Keratinocyte (primary cell): Measurements from ENCODE around the gene TRPC3.

ENCODE experiments used
- EZH2 ChIP-seq: IDR thresholded peaks from one replicate; pipeline ENCODE4 v1.6.1; 2012; ENCODE audit warnings: inconsistent platforms, mild to moderate bottlenecking, low read length, moderate library complexity
- TF ChIP-seq, protein P1 (sequence below), 3 experiments: IDR thresholded peaks in 1 of 3; conservative IDR thresholded peaks in 1 of 3; optimal IDR thresholded peaks in 1 of 3; 2 replicates in 2 of 3; 3 replicates in 1 of 3; pipeline versions ENCODE3 to v1.5.1; 2011; ENCODE audit warnings: low read length in 3 of 3, mild to moderate bottlenecking in 3 of 3, moderate library complexity in 2 of 3, control low read depth in 1 of 3, inconsistent platforms in 1 of 3; ENCODE audit not compliant: insufficient read depth in 2 of 3; ENCODE audit errors: extremely low read depth in 1 of 3

- TF ChIP-seq, protein P1, sequence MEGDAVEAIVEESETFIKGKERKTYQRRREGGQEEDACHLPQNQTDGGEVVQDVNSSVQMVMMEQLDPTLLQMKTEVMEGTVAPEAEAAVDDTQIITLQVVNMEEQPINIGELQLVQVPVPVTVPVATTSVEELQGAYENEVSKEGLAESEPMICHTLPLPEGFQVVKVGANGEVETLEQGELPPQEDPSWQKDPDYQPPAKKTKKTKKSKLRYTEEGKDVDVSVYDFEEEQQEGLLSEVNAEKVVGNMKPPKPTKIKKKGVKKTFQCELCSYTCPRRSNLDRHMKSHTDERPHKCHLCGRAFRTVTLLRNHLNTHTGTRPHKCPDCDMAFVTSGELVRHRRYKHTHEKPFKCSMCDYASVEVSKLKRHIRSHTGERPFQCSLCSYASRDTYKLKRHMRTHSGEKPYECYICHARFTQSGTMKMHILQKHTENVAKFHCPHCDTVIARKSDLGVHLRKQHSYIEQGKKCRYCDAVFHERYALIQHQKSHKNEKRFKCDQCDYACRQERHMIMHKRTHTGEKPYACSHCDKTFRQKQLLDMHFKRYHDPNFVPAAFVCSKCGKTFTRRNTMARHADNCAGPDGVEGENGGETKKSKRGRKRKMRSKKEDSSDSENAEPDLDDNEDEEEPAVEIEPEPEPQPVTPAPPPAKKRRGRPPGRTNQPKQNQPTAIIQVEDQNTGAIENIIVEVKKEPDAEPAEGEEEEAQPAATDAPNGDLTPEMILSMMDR (optimal IDR thresholded peaks at IDR 0.05 in 1 of 3, IDR thresholded peaks at IDR 0.05 in 1 of 3, conservative IDR thresholded peaks at IDR 0.05 in 1 of 3; ENCODE audit: extremely low read depth in 1 of 3, insufficient read depth in 2 of 3, low read length in 3 of 3) = no peak
- no peak for TF ChIP-seq EZH2
Observed at GRCh38 chr4:121908346-121908745, 43.5 kb downstream of the TRPC3 start.
